ENCODE results near the gene SH3RF3. TPM values are rescaled to one million over a fixed set of nuclear protein-coding genes. Genes with fewer than 3 reads are reported as not detected.
"Not testable (repeated sequence)": the region's sequence is repeated elsewhere in the genome, so short reads cannot be mapped to it uniquely, and the experiment has no call there.

The SH3RF3 gene
- total RNA-seq, 6 donors from 2014 or later, result 4.1 to 21.0 (median 8.0) TPM

DNA sequence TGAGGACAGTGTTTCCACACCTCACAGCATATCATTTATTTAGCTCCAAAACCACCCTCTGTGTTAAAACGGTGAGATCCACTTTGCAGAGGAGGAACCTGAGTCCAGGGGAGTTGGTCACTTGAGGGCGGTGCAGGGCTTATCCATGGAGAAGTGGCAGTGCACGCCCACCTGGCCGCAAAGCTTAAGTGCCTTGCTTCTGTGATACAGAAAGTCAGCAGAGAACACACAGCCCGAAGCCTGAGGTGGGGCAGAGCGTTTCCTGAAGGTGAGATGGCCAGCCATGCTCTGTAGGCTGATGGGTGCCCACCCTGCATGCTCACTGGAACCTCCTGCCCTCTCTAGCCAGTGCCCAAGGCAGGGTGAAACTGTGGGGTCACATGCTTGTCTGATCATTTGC is 87.3 kb downstream of the SH3RF3 start:
- Histone ChIP-seq H3K9me3 (no peaks in the 10 kb centered on the region), H3K4me1 (peaks cover 29 to 52% (median 36%) of the 10 kb centered on the region in 4 donors), H3K27me3 (no peaks in the 10 kb centered on the region), H3K36me3 (no peaks in the 10 kb centered on the region), H3K27ac (no peak overlapping the region), H3K4me3 (no peak overlapping the region)
- ATAC-seq (ENCODE audit: low FRiP score in 2 of 2) (no peak), DNase-seq (peak in 1 of 2 donors; percentile 51)
- TF ChIP-seq EP300 (IDR thresholded peaks at IDR 0.05), result no peak
- TF ChIP-seq POLR2AphosphoS5 (IDR thresholded peaks at IDR 0.05), result no peak
- TF ChIP-seq POLR2A (IDR thresholded peaks at IDR 0.05), result no peak
- TF ChIP-seq, protein P1, sequence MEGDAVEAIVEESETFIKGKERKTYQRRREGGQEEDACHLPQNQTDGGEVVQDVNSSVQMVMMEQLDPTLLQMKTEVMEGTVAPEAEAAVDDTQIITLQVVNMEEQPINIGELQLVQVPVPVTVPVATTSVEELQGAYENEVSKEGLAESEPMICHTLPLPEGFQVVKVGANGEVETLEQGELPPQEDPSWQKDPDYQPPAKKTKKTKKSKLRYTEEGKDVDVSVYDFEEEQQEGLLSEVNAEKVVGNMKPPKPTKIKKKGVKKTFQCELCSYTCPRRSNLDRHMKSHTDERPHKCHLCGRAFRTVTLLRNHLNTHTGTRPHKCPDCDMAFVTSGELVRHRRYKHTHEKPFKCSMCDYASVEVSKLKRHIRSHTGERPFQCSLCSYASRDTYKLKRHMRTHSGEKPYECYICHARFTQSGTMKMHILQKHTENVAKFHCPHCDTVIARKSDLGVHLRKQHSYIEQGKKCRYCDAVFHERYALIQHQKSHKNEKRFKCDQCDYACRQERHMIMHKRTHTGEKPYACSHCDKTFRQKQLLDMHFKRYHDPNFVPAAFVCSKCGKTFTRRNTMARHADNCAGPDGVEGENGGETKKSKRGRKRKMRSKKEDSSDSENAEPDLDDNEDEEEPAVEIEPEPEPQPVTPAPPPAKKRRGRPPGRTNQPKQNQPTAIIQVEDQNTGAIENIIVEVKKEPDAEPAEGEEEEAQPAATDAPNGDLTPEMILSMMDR (IDR thresholded peaks at IDR 0.05), result no peak
- 78 to 87% methylated on average over 6 of the region's 6 CpGs for WGBS, 2 donors

GRCh38 chr2:109217362-109218086 is 88.5 kb downstream of the SH3RF3 start:
- 58 to 60% methylated on average over 11 to 12 of the region's 12 CpGs for WGBS, 2 donors
- Histone ChIP-seq H3K9me3 (no peaks in the 10 kb centered on the region), H3K36me3 (no peaks in the 10 kb centered on the region), H3K27ac (peak overlapping the region; percentile 27 to 71 (median 40)), H3K4me1 (peaks cover 29 to 52% (median 34%) of the 10 kb centered on the region in 4 donors), H3K4me3 (no peak overlapping the region), H3K27me3 (no peaks in the 10 kb centered on the region)
- DNase-seq (no peak), ATAC-seq (ENCODE audit: low FRiP score in 2 of 2) (peak in 1 of 2 donors; percentile 32)
- TF ChIP-seq POLR2AphosphoS5 (IDR thresholded peaks at IDR 0.05) (peak; percentile 38 to 83), POLR2A (IDR thresholded peaks at IDR 0.05) (no peak), EP300 (IDR thresholded peaks at IDR 0.05) (peak in 1 of 4 donors; percentile 3)

GRCh38 chr2:109218087-109218791 is 89.2 kb downstream of the SH3RF3 start:
- Histone ChIP-seq H3K27ac (peak overlapping the region; percentile 27 to 71 (median 40)), H3K27me3 (no peaks in the 10 kb centered on the region), H3K9me3 (no peaks in the 10 kb centered on the region), H3K4me1 (peaks cover 29 to 47% (median 31%) of the 10 kb centered on the region in 4 donors), H3K4me3 (no peak overlapping the region), H3K36me3 (no peaks in the 10 kb centered on the region)
- TF ChIP-seq, protein P1 (IDR thresholded peaks at IDR 0.05), result no peak
- no peak for TF ChIP-seq POLR2AphosphoS5 (IDR thresholded peaks at IDR 0.05)
- TF ChIP-seq POLR2A (IDR thresholded peaks at IDR 0.05), result no peak
- no peak for TF ChIP-seq EP300 (IDR thresholded peaks at IDR 0.05)
- 53 to 54% methylated on average over 6 of the region's 6 CpGs for WGBS, 2 donors
- ATAC-seq (ENCODE audit: low FRiP score in 2 of 2), result no peak
- no peak for DNase-seq

DNA sequence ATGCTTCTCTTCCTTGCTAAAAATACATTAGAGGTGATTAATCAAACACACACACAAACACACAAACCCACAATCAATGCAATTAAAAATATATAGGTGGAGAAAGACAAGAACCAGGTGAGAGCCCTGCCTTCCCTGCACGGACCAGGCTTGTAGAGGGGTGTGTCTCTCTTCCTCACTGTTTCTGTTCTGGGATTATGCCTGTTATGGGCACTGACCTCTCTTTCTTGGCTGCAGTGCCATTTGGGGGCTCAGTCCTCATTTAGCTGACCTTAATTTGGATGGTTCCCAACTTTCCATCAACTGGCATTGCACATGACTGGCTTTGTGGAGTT is 89.8 kb downstream of the SH3RF3 start:
- Histone ChIP-seq H3K36me3 (no peaks in the 10 kb centered on the region), H3K27me3 (no peaks in the 10 kb centered on the region), H3K9me3 (no peaks in the 10 kb centered on the region), H3K4me1 (peaks cover 24 to 42% (median 26%) of the 10 kb centered on the region in 4 donors), H3K4me3 (no peak overlapping the region), H3K27ac (no peak overlapping the region)
- no peak for TF ChIP-seq POLR2A (IDR thresholded peaks at IDR 0.05)
- TF ChIP-seq, protein P1 (IDR thresholded peaks at IDR 0.05), result no peak
- no peak for TF ChIP-seq EP300 (IDR thresholded peaks at IDR 0.05)
- no peak for TF ChIP-seq POLR2AphosphoS5 (IDR thresholded peaks at IDR 0.05)
- ATAC-seq (ENCODE audit: low FRiP score in 2 of 2) (no peak), DNase-seq (no peak)
- WGBS, 2 donors, result 74 to 78% methylated on average over 1 of the region's 1 CpG

- WGBS, 2 donors, result 92 to 94% methylated on average over 2 of the region's 2 CpGs
- ATAC-seq (ENCODE audit: low FRiP score in 2 of 2) (no peak), DNase-seq (no peak)
- TF ChIP-seq EP300 (IDR thresholded peaks at IDR 0.05) (no peak), POLR2AphosphoS5 (IDR thresholded peaks at IDR 0.05) (no peak), POLR2A (IDR thresholded peaks at IDR 0.05) (no peak)
- TF ChIP-seq, protein P1 (IDR thresholded peaks at IDR 0.05), result no peak
- H3K27ac ChIP-seq, result no peak overlapping the region
- H3K36me3 ChIP-seq, result no peaks in the 10 kb centered on the region
- peaks cover 11 to 27% (median 12%) of the 10 kb centered on the region in 4 donors for H3K4me1 ChIP-seq
- no peaks in the 10 kb centered on the region for H3K9me3 ChIP-seq
- no peak overlapping the region for H3K4me3 ChIP-seq
- H3K27me3 ChIP-seq, result no peaks in the 10 kb centered on the region
Observed at GRCh38 chr2:109220860-109221259, 91.9 kb downstream of the SH3RF3 start.

DNA sequence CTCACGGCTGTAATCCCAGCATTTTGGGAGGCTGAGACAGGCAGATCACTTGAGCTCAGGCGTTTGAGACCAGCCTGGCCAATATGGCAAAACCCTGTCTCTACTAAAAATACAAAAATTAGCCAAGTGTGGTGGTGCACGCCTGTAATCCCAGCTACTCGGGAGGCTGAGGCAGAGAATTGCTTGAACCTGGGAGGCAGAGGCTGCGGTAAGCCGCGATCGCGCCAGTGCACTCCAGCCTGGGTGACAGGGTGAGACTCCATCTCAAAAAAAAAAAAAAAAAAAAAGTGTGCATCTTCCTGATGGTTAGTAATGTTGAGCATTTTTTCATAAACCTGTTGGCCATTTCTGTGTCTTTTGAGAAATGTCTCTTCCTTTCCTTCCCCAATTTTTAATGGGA is 92.3 kb downstream of the SH3RF3 start:
- ATAC-seq (ENCODE audit: low FRiP score in 2 of 2); H3K4me3 ChIP-seq; H3K36me3 ChIP-seq; DNase-seq; H3K27ac ChIP-seq; H3K27me3 ChIP-seq; H3K9me3 ChIP-seq: not testable (repeated sequence)
- 95 to 99% methylated on average over 9 of the region's 9 CpGs for WGBS, 2 donors
- peaks cover 11 to 24% (median 12%) of the 10 kb centered on the region in 4 donors for H3K4me1 ChIP-seq

Measured in upper lobe of left lung (tissue), 6 donors.